GM18517 (cell line): Measurements from ENCODE around the gene VPS4A.

Experiments
- ATAC-seq: cut with Tn5 transposase; IDR thresholded peaks from one replicate; pipeline ENCODE4 v1.9.1; 2021; ENCODE audit warnings: mild to moderate bottlenecking, moderate library complexity; ENCODE audit not compliant: unreplicated experiment

Gene VPS4A

DNA sequence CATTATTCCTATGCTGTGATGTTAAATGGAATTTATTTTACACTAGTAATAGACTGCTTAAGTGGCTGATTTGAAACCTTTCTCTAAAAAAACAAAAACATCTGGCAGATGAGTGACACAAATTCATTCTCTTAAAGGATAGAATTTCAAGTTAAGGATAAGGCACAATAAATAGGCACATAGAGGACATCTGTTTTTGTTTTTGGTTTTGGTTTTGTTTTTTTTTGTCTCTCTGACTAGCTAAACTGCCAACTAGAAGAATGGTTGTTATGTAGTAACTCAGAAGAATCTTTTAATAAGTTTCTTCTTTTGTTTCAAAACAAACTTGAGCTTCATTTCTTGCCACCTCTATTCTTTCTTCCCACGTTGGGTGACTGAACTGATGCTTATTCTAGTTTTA lies 5.1 kb upstream of the VPS4A start:
- no peak for ATAC-seq

DNA sequence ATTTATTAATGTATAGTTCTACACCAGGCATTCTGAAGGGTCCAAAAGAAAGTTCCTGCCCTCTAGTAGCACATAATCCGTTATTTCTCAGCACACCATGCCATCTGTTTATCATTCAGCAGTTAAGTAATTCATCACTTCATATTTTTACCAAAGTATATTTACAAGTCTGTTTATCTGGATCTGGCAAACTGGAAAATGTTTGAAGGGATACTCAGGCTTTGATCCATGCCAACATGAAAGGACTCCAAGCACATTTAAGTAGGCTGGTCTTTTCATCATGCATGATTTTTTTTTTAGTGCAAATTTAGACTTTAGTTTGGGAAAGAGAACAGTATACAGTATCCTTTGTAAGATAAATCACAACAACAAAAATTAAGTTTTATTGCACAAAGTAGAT lies 4.1 kb upstream of the VPS4A start:
- no peak for ATAC-seq

DNA sequence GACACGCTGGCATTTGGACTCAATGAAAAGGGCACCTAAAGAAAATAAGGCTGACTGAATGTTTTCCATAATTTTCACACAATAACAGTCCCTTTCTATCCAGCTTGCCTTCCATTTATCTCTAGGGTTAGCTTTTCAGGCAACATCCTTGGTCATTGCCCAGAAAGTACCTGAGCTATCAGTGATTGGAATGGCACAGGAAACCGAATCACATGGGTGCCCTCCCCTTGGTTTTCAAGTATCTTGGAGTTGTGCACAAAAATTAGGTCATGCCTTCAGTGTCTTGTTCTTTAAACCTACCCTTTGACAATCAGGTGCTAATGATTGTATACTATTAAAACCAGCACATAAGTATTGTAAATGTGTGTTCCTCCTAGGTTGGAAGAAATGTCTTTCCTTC lies 3.3 kb upstream of the VPS4A start:
- ATAC-seq: no peak

DNA sequence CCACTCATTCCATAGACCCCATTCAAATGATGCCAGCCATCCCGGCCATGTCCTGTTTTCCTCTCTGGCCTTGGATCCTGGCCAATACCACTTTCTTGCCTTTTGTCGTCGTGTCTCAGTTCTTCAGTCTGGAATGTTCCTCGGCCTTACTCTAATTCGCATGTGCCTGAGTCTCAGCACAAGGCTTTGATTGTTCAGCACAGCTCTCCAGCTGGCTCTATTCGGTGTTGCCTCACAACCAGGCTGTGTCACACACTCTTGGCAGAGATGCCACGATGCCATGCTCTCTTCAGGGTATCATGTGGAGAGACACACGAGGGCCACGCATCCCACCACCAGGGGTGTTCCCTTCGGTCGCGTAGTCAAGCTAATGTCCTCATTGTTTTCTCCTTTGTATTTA lies 1.8 kb upstream of the VPS4A start:
- no peak for ATAC-seq

DNA sequence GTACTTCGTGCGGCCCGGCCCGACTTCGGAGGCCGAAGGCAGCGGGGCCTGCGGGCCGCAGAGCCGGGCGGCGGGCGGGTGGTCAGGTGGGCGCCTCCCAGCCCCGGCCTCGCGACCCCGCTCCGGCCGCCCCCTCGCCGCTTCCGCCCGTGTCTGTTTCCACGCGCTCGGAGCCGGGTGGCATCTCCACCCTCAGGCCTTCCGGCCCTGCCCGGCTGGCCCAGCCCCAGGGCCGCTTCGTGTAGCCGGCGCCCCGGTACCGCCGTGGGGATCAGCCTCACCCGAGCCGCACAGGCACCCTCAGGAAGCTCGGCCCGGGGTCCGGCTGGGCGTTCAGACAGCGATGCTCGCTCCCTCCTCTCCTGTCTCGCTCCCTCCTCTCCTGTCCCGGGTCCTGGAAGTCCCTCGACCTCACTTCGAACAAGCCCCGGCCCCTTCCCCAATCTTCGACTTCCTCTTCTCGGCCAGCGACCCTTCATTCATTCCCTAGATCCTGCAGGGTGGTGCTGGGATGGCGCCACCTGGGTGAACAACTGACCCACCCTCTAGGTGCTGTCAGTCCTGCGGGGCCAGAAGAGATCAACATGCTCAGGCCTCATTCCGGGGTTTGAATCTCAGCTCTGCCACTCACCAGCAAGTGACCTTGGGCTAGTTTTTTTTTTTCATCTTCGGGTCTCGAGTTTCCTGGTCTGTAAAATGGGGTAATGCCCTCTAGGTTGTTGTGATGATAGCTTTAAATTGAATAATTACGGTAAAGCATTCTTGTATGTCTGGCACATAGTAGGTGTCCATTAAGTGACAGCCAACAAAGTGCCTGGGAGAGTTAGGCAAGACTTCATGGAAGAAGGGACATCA lies 610 bp downstream of the VPS4A start:
- peak; percentile 65 for ATAC-seq

DNA sequence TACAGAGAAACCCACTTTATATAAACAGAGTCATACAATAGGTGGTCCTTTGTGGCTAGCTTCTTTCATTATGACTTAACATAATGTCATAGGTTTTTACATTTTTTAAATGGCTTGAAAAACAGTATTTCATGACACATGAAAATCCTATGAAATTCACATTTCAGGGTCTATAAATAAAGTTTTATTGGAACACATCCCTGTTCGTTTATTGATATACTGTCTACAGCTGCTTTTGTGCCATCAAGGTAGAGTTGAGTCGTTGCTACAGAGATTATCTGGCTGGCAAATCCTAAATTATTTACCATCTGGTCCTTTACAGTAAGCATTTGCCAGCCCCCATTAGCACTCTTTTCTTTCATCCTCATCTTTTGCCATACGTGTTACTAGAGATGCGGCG lies 2.3 kb downstream of the VPS4A start:
- no peak for ATAC-seq

DNA sequence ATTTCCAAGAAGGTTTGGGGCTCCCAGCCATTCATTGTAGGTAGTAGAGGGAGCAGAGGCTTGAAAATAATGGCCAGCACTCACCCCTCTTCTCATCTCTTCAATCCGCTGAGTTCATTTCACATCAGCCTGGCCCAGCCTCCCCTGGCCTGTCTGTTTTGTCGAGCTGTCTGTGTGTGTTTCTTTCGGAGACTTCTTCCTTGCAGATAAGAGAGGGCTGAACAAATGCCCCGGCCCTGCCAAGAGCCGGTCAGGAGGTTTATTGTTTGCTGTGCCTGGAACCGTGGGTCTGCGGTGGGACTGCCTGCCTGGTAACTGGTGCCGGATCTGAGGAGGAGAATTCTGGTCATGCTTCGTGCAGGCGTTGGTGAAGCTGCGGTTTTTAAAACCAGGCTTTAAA lies 3.4 kb downstream of the VPS4A start:
- no peak for ATAC-seq

DNA sequence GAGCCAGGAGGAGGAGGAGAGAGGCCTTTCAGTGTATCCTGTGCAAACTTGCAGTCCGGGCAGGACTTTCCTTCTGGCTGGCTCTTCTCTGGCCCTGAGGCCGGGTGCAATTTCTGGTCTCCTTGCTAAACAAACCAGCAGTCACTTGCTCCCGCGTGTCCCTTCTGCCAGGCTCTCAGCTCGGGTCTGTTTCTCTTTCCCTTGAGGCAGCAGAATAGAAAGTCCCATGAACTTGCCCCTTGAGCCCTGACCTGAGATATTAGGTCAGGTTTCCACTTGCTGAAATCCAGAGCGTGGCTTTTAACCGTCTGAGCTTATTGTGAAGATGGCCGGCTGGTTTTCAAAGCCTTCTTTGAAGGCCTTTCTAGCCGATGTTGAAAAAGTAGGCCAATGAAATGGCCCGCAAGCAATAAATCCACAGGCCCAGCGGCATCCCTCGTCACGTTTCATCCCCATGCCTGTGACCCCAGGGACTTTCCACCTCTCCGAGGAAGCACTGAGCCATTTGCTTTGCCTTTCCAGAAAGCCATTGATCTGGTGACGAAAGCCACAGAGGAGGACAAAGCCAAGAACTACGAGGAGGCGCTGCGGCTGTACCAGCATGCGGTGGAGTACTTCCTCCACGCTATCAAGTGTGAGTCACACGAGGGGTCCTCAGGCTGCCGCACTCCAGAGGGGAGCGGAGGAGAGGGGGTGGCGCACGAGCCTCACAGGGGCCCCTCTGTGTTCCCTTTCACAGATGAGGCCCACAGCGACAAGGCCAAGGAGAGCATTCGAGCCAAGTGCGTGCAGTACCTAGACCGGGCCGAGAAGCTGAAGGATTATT lies 4.5 kb downstream of the VPS4A start:
- ATAC-seq: no peak

DNA sequence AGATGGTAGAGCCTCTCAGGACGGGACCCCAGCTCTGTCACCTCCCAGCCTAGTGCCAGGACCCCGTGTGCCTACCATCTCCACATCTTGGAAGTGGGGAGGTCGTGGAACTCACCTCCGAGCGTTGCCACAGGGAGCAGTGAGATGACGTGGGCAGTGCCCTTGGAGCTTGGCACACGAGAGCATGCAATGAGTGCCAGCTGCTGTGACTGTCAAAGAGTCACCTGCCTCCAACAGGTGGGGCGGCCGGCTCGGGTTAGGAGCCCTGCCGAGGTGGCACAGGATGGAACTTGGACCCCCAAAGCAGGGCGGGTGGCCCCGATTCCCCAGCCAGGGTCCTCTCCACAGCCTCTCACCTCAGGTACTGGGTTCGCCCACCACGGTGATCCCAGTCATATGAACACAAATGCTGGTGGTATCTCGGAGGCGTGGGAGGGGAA lies 5.5 kb downstream of the VPS4A start:
- no peak for ATAC-seq

DNA sequence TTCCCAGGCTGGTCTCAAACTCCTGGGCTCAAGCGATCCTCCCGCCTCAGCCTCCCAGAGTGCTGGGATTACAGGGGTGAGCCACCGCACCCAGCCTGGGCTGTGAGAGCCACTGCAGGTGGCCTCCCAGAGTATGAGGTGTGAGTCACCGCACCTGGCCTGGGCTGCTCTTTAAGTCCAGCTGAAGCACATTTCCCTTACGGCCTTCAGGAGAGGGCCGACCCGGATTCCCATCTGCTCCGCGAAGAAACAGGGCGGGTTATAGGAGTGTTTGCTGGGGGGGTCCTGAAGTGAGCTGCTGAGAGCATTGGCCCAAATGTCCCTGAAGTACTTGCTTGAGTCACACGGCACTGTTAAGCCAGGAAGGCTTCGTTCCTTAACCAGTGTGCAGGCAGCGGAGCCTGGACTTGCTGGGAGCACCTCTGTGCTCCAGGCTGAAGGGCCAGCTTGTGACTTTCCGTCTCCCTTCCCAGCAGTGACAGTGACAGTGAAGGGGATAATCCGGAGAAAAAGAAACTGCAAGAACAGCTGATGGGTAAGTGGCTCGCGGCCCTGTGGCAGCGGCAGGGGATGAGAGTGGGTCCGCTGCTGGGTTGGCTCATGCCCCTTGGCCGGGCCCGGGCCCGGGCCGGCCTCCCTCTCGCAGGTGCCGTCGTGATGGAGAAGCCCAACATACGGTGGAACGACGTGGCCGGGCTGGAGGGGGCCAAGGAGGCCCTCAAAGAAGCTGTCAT lies 7.2 kb downstream of the VPS4A start:
- no peak for ATAC-seq

DNA sequence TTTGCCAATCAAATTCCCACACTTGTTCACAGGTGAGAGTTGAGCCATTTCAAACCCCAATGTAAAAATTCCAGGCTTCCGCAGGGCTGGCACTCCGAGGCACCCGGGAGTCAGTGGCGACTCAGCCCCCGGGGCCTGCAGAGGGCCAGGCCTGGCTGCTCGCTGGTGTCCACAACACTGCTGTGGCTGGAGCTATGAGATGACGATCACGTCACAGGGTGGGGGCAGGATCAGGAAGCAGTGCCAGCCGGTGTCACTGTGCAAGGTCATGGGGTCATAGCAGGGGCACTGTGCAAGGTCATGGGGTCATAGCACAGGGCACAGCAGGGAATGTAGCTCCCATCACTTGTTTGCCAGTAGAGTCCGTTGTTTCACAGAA lies 7.8 kb downstream of the VPS4A start:
- no peak for ATAC-seq

DNA sequence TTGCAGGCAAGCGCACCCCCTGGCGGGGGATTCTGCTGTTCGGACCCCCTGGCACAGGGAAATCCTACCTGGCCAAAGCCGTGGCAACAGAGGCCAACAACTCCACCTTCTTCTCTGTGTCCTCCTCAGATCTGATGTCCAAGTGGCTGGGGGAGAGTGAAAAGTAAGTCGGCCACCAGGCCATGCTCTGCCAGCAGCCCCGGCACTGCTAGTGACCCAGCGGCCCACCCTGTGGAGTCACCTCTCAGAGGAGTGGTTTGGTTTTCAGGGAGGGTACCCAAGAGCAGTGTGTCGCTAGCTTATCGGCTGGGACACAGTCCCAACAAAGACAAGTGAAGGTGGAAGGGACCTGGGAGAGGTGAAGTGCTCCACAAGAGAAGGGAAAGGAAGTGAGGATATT lies 8.2 kb downstream of the VPS4A start:
- no peak for ATAC-seq

DNA sequence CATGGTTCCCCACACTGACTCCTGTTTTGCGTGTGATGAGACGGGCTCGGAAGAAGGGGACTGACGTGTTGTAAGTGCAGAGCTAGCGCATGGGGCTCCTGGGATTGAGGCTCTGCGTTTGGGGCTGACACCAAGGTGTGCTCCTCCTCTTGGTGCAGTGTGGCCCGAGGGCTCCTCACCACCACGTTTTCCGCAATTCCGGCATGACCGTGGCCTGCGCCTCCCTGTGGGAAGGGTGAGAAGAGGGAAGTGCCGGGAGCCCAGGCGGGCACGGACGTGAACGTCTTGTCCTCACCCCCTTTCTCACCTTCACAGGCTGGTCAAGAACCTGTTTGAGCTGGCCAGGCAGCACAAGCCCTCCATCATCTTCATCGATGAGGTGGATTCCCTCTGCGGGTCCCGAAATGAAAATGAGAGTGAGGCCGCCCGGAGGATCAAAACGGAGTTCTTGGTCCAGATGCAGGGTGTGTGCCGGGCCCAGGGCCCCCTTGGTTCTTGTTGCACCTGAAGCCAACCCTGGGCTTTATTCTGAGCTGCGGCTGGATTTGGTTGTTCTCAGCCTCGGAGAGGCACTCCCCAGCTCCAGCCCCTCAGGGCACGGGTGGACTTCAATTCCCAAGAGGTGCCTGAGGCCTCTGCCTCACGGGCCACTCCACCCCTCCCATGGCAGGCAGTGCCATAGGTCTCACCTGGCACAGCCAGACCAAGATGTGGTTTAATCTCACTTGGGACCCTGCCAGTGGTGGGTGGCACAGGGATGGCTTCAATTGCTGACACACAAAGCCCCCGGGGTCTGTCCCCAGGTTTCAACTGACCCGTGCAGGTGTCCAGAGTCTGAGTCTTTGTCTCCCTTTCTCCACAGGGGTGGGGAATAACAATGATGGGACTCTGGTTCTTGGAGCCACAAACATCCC lies 8.9 kb downstream of the VPS4A start:
- ATAC-seq: no peak

DNA sequence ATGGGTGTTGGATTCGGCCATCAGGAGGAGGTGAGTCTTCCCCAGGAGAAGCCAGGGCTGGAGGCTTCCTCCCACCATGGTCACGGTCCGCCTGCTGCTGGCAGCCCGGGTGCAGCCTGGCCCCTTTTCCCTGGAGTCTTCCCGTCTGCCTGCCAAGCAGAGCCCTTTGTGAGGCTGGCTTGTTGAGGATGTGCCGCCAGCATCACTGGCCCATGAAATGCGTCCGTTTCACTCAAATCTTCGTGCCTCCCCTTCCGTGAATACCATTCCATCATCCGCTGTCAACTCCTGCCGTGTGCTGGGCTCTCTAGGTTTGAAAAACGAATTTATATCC lies 9.6 kb downstream of the VPS4A start:
- no peak for ATAC-seq

DNA sequence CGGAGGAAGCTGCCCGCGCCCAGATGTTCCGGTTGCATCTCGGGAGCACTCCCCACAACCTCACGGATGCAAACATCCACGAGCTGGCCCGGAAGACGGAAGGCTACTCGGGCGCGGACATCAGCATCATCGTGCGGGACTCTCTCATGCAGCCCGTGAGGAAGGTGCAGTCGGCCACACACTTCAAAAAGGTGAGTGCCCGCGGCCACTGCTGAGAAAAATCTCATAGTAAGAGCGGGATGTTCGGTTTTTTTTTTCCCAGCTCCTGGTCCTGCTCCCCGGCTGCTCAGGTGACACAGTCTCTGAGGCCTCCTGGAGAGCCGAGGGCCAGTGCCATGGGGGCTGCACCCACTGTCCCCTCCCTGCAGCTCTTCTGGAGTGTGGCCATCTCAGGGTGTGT lies 9.9 kb downstream of the VPS4A start:
- no peak for ATAC-seq

DNA sequence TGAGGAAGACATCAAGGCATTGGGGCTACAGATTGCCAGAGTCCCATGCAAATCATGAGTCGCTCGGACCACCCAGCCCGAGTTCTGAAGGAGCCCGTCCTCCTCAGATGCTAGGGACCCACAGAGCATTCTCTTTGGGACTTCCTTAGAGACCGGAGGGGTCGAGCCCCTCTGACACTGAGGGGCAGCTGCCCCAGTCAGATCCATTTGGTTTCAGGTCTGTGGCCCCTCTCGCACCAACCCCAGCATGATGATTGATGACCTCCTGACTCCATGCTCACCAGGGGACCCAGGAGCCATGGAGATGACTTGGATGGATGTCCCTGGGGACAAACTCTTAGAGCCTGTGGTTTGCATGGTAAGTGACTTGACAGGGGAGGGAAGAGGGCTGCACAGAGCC lies 11.2 kb downstream of the VPS4A start:
- ATAC-seq: no peak

DNA sequence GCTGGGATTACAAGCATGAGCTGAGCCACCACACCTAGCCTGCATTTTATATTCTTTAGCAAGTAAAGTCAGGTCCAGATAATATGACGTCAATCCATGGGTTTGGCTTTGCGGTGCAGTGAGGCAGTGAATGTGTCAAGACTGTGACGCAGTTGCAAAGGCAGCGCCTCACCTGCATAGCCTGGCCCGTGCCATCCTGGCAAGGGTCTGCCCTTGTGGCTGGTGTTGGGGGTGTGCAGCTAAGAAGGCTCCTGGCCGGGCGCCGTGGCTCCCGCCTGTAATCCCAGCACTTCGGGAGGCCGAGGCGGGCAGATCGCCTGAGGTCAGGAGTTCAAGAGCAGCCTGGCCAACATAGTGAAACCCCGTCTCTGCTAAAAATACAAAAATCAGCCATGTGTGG lies 12.3 kb downstream of the VPS4A start:
- no peak for ATAC-seq

DNA sequence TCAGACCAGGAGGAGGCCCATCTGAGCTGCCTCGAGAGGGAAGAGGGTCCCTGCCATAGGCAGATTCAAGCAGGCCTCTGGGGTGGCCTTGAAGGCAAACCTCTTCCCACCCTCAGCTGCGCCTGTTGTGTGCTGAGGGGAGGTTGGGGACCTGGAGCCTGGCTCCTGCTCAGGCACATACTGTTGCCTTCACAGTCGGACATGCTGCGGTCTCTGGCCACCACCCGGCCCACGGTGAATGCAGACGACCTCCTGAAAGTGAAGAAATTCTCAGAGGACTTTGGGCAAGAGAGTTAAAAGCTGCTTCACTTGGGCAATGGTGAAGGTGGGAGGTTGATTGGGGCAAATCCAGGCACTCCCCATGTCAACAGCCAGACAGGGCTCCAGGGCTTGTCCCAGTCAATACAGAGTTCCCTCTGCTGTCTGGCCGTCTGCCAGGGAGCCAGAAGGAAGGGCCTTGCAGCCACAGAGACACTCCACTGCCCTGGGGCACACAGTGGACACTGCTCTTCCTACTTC lies 12.9 kb downstream of the VPS4A start:
- ATAC-seq: no peak

DNA sequence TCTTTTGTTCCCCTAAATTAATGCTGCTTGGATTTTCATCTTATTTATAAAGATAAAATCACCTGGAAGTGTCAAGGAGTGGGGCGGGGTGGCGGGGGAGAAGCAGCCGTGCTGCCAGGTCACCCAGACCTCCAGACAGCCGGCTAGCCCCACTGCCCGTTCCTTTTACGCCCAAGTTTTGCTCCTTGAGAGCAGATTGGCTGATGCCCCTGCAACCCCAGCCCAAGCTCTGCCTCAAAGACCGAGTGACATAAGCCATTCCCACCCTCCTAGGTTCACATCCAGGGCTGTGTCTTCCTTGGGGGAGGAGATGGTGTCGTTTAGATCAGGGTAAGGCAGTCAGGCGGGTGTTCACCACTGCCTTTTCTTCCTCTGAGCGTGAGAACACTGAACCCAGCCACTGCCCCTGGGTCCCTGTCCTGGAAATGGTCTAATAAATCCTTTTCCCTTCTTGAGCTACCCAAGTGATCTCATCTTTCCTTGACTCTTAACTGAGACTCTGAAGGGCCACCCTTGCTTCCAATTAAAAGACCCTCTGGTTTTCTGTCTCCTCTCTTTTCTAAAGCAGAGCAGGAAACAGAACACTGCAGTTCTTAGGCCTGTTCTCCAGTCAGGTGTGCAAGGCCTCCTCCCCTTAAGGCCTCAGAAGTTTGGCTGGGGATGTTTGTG lies 13.6 kb downstream of the VPS4A start:
- no peak for ATAC-seq

DNA sequence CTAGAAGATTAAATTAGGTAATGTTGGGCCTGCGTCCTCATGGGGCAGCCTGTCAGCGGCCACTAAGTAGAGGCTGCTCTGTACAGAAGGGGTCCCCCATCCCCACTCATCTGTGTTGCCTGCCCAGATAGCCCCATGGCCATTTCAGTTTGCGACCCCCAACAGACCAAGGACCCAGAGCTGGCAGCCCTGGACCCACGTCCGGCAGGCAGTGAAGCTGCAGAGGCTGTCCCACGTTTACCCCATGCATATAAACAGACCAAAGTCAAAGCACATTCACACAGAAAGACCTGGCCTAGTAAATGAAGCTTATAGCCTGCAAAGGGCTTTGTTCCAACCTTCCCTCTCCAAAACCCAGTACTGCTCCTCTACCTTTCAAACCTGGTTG lies 14.6 kb downstream of the VPS4A start:
- ATAC-seq: no peak
